ENCODE measurements around the gene KRTAP4-5.
A peak's percentile ranks its signal among the peaks of the same experiment; 100 is the strongest.
"Not testable (repeated sequence)": the region's sequence is repeated elsewhere in the genome, so short reads cannot be mapped to it uniquely, and the experiment has no call there.

Gene KRTAP4-5

GRCh38 chr17:41149652-41149985 is at the start of gene KRTAP4-5:
Gene KRTAP4-5 (minus strand): TSS chr17:41149825. CDS start chr17:41149767, 58 bp downstream.
- no peak for DNase-seq (ENCODE audit: extremely low spot score, insufficient read length, low read depth)
- FAIRE-seq: no peak

GRCh38 chr17:41196068-41196467 is 46.4 kb upstream of the KRTAP4-5 start:
- no peak for DNase-seq (ENCODE audit: extremely low spot score, insufficient read length, low read depth)
- FAIRE-seq: peak; percentile 44

GRCh38 chr17:41190328-41190727 is 40.7 kb upstream of the KRTAP4-5 start:
- no peak for DNase-seq (ENCODE audit: extremely low spot score, insufficient read length, low read depth)
- no peak for FAIRE-seq

GRCh38 chr17:41189837-41190318 is 40.3 kb upstream of the KRTAP4-5 start, which contains the start of gene KRTAP9-1:
Gene KRTAP9-1 (plus strand): TSS chr17:41189887. CDS start chr17:41189887, 0 bp downstream.
- not testable (repeated sequence) for FAIRE-seq; DNase-seq (ENCODE audit: extremely low spot score, insufficient read length, low read depth)

- DNase-seq (ENCODE audit: extremely low spot score, insufficient read length, low read depth) (no peak), FAIRE-seq (no peak)
These were observed 37.2 kb upstream of the KRTAP4-5 start for GRCh38 chr17:41186872-41187271.

- FAIRE-seq (no peak), DNase-seq (ENCODE audit: extremely low spot score, insufficient read length, low read depth) (no peak)
These were observed 35.4 kb upstream of the KRTAP4-5 start for GRCh38 chr17:41185001-41185400.

GRCh38 chr17:41184480-41184961 is 34.9 kb upstream of the KRTAP4-5 start, which contains the start of gene KRTAP4-1:
Gene KRTAP4-1 (minus strand): TSS chr17:41184911. CDS start chr17:41184854, 57 bp downstream.
- DNase-seq (ENCODE audit: extremely low spot score, insufficient read length, low read depth) (no peak), FAIRE-seq (no peak)

- FAIRE-seq (no peak), DNase-seq (ENCODE audit: extremely low spot score, insufficient read length, low read depth) (no peak)
These were observed 29.4 kb upstream of the KRTAP4-5 start for GRCh38 chr17:41178843-41179616.

- FAIRE-seq (no peak), DNase-seq (ENCODE audit: extremely low spot score, insufficient read length, low read depth) (no peak)
These were observed 28.7 kb upstream of the KRTAP4-5 start for GRCh38 chr17:41178341-41178740.

- FAIRE-seq (no peak), DNase-seq (ENCODE audit: extremely low spot score, insufficient read length, low read depth) (no peak)
These were observed 28.2 kb upstream of the KRTAP4-5 start, which contains the start of gene KRTAP4-2 for GRCh38 chr17:41177727-41178271. Gene KRTAP4-2 (minus strand): TSS chr17:41178221. CDS start chr17:41178164, 57 bp downstream.

- DNase-seq (ENCODE audit: extremely low spot score, insufficient read length, low read depth): no peak
- FAIRE-seq: peak; percentile 75
These were observed 27.2 kb upstream of the KRTAP4-5 start for GRCh38 chr17:41176744-41177387.

- FAIRE-seq (no peak), DNase-seq (ENCODE audit: extremely low spot score, insufficient read length, low read depth) (no peak)
These were observed 22.3 kb upstream of the KRTAP4-5 start for GRCh38 chr17:41171886-41172285.

- FAIRE-seq (no peak), DNase-seq (ENCODE audit: extremely low spot score, insufficient read length, low read depth) (no peak)
These were observed 18.5 kb upstream of the KRTAP4-5 start, which contains the start of gene KRTAP4-3 for GRCh38 chr17:41168121-41168520. Gene KRTAP4-3 (minus strand): TSS chr17:41168221. CDS start chr17:41168172, 49 bp downstream.

GRCh38 chr17:41167561-41167960 is 17.9 kb upstream of the KRTAP4-5 start:
- DNase-seq (ENCODE audit: extremely low spot score, insufficient read length, low read depth) (no peak), FAIRE-seq (no peak)

GRCh38 chr17:41163828-41164227 is 14.2 kb upstream of the KRTAP4-5 start:
- FAIRE-seq: no peak
- DNase-seq (ENCODE audit: extremely low spot score, insufficient read length, low read depth): no peak

GRCh38 chr17:41160648-41161047 is 11.0 kb upstream of the KRTAP4-5 start, which contains the start of gene KRTAP4-4:
Gene KRTAP4-4 (minus strand): TSS chr17:41160748. CDS start chr17:41160691, 57 bp downstream.
- no peak for FAIRE-seq

GRCh38 chr17:41160190-41160589 is 10.6 kb upstream of the KRTAP4-5 start:
- DNase-seq (ENCODE audit: extremely low spot score, insufficient read length, low read depth); FAIRE-seq: not testable (repeated sequence)

More at GRCh38 chr17:41160648-41161047, 11.0 kb upstream of the KRTAP4-5 start, which contains the start of gene KRTAP4-4:
- no peak for DNase-seq (ENCODE audit: extremely low spot score, insufficient read length, low read depth)

- DNase-seq (ENCODE audit: extremely low spot score, insufficient read length, low read depth): no peak
- no peak for FAIRE-seq
These were observed 4.2 kb upstream of the KRTAP4-5 start for GRCh38 chr17:41153856-41154255.

- DNase-seq (ENCODE audit: extremely low spot score, insufficient read length, low read depth) (no peak), FAIRE-seq (no peak)
These were observed 1.9 kb upstream of the KRTAP4-5 start for GRCh38 chr17:41151525-41151924.

- no peak for DNase-seq (ENCODE audit: extremely low spot score, insufficient read length, low read depth)
- no peak for FAIRE-seq
These were observed 401 bp upstream of the KRTAP4-5 start for GRCh38 chr17:41150026-41150425.
